GM18873 (cell line): ENCODE measurements around the gene HOMER1.

Source experiments
- ATAC-seq: cut with Tn5 transposase; IDR thresholded peaks from one replicate; pipeline ENCODE4 v1.9.1; 2021; ENCODE audit warnings: mild to moderate bottlenecking, moderate library complexity, moderate number of reproducible peaks; ENCODE audit not compliant: unreplicated experiment, low FRiP score

The HOMER1 gene, protein sequence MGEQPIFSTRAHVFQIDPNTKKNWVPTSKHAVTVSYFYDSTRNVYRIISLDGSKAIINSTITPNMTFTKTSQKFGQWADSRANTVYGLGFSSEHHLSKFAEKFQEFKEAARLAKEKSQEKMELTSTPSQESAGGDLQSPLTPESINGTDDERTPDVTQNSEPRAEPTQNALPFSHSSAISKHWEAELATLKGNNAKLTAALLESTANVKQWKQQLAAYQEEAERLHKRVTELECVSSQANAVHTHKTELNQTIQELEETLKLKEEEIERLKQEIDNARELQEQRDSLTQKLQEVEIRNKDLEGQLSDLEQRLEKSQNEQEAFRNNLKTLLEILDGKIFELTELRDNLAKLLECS

DNA sequence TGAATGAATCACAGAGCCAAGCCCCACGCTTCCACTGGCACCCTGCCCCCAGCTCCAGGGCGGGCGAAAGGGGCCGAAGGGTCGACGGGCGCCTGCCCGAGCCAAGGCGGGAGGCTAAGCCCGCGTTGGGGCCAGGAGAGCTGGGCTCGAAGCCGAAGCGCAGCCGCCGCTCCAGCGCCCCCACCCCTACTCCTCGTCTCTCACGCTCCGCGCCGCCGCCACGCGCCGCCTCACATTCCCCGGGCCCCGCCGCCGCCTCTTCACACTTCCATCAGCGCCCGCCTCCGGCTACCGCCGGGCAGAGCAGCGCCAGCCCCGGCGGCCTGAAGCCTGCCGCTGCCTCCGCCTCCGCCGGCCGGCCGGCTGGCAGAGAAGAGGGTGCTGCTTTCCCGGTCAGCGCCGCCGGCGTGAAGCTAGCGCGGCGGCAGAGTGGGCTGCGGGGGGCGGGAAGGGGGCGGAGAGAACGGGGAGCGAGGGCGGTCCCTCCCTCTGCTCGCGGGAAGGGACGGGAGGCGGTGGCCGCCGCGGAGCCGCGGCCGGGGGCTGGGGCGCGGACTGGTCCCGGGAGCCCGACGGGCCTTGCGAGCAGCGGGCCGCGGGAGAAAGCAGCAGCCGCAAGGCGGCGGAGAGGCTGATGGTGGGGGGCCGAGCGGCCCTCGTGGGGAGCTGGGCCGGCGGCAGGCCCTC, at the start of gene HOMER1:
HOMER1 (minus strand) TSS at position 431 of the 687 bp plus-strand sequence. CDS start 1,360 bp downstream, outside the sequence.
- peak; percentile 32 for ATAC-seq

DNA sequence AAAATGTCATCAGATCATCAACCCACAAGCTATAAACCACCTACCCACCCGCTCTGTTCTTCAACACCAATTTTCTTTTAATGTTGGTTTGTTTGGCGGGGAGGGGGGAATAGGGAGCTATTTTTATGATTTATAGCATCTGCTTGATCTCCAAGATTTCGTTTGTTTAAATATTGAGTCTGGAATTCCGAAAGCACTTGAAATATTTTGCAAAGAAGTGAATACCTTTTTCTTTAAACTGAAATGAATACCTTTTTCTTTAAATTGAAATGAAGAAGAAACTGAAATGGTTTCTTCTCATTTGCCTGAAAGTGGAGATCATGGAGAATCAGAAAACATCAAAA, 49.3 kb upstream of the HOMER1 start:
- no peak for ATAC-seq

DNA sequence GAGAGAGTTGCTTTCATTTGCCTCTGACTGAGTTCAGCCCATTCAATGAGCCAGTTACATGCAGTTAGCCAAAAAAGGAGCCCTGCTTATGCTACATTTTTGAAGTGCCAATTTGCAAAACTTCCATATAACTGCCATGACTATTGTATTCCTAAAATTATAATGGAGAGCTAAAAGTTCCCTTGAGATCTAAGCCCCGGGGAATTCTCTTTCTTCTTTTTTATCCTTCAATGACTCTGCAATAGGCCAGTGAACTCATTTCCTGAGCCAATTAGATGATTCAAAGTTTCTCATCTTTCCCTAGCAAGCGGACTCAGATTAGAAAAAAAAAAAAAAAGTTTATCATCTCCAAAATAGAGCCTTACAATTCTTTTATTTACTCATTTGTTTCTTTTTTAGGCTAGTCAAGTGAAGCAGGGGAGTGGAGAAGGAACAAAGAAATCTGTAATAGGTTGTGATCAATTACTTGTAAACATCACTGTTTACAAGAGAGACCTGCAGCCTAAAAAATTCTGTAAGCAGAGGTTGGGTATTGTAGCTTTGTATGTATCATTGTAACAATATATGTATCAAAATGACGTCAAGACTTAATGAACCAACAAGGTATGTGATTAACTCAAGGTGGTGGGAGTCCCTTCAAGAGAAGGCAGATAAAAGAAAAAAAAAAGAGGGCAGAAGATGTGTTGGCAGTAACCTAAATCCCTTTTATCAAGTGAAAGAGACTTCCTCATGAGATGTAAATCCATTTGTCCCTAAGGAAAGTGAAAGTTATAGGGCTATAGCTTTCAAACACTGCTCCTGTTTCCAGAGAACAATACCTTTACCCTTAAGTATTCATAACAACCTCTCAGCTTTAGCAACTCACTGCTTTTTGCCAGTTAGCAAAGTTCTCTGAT, 48.7 kb upstream of the HOMER1 start:
- ATAC-seq = no peak

DNA sequence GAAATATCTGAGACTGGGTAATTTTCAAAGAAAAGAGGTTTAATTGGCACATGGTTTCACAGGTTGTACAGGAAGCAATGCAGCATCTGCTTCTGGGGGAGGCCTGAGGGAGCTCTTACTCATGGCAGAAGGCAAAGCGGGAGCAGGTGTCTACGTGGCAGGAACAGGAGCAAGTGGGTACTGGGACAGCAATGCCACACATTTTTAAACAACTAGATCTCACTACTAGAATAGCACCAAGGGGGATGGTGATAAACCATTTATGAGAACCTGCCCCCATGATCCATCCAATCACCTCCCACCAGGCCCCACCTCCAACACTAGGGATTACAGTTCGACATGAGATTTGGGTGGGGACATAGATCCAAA, 47.6 kb upstream of the HOMER1 start:
- ATAC-seq = peak; percentile 24

DNA sequence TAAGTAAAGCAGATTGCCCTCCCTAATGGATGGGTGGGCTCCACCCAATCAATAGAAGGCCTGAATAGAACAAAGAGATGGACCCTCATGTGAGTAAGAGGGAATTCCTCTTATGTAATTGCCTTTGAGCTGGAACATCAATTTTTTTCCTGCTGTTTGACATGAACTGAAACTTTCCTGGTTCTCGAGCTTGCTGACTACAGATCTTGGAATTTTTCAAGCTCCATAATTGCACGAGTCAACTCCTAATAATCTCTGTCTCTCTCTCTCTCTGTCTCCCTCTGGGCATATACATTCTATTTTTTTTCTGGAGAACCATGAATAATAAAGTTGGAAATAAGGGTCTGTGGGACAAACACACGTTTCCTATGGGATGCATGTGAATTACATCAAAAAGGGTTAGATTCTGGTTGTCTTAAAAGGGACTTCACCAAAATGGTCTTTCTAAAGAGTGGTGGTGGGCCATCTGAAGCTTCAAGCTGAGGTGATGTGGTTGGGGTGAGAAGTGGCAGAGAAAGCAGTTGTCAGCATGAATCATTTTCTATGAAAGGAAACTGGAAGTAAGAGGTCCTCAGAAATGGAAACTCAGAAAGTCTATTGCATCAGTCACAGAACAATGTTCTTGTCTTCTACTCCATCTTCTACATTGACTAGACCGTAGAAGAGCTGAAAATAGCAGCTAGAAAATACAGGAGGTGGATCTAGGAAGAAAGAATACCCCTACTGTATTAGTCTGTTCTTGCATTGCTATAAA, 47.0 kb upstream of the HOMER1 start:
- ATAC-seq = peak; percentile 67

DNA sequence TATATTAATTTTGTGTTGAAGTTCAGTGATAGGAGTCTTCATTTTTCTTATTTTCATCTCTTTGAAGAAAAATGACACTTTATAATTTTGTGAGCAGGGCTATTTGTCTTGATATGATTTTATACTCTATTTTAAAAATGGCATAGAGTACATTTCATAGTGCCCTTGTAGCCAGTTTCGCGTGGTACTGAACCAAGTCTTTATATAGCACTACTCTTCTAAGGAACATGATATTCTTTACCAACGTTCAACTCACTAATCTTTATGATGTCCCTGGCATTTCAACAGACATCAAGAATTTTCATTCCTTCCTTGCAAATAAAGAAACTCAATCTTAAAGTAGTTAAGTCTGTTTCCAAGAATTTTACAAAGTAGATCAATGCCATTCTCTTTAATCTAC, 41.5 kb upstream of the HOMER1 start:
- no peak for ATAC-seq

DNA sequence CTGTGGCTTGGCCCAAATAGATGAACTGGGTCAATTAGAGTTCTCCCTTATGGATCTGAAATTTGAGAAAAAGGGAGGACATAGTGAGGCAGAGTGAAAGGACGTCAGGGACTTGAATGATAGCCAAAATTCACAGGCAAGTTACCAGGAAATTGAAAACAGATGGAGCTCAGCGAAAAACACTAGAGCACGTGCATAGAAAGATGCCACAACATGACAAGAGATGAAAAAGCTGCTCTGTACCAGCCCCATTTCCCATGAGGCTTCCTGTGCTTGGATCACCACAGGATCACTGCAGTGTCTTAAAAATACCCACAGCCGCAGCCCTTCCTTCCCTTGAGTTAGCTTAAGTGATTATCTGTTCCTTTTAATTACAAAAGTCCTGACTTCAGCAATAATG, 39.0 kb upstream of the HOMER1 start:
- ATAC-seq = no peak

DNA sequence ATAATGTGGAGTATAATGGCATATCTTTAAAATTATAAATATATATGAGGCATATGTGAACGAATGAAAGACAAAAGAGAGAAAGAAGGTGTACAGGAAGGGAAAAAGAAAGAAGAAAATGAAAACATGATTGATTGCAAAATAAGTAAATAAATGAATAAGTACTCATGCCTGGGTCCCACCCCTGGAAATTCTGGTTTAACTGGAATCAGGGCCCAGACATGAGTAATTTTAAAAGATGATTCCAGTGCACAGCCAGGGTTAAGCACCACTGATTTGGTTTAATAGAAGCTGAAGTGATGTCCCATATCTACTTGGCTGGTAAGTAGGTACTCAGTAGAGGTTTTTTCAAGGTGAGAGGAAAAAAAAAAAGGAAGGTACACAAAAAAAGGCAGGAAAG, 34.0 kb upstream of the HOMER1 start:
- no peak for ATAC-seq

DNA sequence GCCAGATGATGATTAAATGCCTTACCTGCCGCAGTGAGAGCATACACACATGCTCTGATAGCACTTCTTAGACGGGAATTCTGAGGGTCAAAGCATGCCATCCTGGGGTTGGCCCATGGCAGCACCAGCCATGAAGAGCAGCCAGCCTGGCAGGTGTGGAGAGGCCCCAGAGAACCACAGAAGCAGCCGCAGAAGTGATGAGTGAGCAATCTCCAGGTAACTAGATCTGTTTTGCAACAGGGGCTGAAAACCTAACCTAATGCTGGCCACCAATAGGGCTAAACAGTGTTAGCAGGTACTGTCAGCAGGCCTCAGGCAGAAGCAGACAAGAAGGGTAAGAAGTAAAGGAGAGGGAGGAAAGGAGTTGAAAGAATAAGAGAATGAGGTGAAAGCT, 33.5 kb upstream of the HOMER1 start:
- no peak for ATAC-seq

DNA sequence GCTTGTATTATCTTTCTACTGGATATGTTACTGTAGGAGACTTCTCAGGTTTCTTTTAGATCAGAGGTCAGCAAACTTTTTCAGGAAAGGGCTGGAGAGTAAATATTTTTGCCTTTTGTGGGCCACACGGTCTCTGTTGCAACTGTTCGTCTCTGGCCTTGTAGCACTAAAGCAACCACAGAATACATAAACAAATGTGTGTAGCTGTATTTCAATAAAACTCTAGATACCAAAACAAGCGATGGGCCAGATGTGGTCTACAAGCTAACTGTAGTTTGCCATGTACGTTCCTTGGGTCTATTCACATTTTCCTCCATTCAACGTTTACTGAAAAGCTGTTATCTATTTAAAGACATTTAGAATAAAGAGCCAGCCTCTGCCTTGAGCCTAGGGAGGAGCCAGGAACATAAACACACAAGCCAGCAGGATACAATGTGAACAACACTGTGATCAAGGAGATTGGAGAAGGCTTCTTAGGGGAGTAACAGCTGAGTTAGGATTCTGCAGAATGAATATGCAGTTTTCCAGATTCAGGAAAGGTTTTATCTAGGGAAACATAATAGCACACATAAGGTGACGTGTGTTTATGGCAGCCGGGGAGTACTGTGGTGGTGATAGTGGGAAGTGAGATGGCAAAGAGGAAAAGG, 33.0 kb upstream of the HOMER1 start:
- ATAC-seq = no peak

DNA sequence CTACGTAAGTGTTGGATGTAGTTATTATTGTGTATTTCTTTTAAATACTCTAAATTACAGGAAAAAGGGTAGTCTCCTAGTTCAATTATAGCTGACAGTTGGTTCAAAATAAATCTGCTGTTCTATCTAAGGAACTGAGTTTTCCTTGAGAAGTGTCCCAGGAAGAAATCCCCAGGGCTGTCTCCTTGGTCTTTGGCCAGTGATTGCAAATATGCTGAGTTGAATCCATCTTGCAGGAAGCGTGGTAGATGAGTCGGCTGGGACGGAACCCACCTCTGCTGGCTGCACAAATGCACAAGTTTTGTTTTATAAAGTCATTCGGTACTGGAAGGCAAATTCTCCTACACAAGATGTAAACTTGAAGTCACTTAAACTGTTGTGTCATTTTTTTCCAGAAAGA, 30.2 kb upstream of the HOMER1 start:
- no peak for ATAC-seq

DNA sequence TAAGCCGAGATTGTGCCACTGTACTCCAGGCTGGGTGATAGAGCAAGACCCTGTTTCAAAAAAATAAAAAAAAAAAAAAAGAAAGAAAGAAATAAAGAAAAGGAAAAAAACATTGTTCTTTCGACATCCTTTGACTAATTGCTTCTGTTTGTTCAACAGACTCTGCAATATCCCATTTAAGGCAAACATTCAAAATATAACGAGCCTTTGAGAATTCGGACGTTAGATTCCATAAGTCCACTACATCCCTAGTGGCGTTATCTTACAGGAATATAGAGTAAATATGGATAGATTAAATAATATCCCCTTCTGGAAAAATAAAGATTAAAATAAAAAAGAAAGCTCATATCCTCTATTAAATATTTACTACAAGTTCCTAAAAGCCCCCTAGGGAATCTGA, 27.0 kb upstream of the HOMER1 start:
- ATAC-seq = no peak

DNA sequence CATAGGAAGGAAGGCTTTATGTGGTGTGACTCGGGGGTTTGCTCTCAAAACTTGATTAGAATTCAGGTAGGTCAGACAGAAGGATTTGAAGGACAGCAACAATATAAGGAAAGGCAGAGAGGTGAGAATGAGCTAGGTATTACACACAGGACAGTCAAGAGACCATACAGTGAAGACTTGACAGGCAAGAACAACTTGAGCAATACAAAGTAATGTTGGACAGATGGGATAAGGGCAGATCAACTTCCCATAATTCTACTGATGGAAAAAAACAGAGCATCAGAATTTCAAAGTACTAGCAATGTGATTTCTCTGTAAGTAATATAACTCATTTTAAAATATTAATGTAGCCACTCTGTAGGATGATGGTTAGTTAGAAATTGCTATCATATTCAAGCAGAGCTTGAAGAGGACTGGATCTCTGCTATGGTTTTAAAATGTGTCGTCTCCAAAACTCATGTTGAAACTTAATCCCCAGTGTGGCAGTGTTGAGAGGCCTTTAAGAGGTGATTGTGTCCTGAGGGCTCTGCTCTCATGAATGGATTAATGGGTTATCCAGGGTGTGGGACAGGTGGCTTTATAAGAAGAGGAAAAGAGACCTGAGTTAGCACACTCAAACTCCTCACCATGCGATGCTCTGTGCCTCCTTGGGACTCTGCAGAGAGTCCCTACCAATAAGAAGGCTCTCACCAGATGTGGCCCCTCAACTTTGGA, 22.4 kb upstream of the HOMER1 start:
- ATAC-seq = no peak

DNA sequence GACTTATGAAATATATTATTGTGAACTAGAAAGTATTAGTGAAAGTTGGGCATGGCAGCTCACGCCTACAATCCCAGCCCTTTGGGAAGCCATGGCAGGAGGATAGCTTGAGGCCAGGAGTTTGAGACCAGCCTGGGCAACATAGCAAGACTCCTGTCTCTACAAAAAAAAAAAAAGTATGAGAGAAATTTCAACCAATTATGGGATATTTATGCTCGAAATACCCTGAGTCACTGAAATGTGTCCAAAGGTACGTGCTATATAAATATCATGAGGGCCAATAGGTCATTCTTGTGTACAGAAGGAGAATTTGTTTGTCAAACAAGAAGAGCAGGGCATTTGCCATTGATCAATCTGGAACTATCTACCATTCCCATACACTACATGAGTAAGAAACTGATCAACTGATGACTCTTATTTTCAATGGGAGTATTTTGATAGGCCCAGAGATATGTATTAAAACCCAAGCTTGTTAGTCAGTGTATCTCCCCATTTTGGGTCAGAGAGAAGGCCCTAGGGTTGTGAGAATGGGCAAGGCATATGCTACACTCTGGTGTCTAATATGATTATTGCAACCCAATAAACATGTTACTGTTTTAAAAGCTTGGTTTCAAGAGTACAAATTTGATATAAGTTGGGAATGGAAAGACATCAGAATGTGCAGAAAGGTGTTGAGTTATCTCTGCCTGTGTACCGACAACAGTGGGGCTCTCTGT, 21.7 kb upstream of the HOMER1 start:
- no peak for ATAC-seq

DNA sequence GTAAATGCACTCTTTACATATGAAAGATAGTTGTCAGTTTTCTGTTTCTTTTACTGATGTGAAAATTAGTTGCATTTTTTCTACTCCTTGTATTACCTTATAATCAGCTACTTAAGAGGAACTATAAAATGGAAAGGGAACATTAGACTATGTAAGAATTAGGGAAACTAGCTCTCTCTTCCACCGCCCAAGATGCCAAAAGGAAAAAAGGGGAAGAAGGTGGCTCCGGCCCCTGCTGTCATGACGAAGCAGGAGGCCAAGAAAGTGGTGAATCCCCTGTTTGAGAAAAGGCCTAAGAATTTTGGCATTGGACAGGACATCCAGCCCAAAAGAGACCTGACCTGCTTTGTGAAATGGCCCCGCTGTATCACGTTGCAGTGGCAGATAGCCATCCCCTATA, 15.2 kb upstream of the HOMER1 start:
- ATAC-seq = no peak

DNA sequence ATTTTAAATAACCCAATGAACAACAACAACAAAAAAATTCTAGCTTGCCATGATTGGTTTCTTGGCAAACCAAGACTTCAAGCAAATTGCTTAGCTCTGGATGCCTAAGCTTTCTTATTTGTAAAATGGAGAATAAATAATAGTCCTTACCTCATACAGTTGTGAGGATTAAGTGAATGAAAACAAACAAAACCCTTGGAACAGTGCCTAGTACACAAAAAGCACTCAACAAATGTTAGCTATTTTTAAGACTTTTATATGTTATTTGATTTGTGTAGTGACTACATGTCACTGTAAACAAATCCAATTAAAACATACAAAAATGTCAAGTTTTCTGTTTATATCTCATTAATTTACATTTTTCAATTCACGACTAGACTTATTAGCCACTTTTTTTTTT, 13.5 kb upstream of the HOMER1 start:
- ATAC-seq = no peak

DNA sequence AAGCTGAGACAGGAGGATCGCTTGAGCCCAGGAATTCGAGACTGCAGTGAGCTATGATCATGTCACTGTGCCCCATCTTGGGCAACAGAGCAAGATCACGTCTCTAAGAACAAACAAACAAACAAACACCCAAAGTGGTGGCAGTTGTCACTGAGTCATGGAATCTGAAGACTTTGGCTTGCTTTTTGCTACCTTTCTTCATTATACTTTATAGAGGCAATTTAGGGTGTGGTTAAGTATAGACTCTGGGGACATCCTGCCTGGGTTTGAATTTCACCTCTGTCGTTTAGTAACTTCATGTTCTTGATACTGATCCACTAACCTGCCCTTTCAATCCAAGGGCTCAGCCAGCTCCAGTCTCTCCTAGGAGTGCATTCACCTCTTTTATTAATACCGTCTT, 13.0 kb upstream of the HOMER1 start:
- ATAC-seq = no peak

DNA sequence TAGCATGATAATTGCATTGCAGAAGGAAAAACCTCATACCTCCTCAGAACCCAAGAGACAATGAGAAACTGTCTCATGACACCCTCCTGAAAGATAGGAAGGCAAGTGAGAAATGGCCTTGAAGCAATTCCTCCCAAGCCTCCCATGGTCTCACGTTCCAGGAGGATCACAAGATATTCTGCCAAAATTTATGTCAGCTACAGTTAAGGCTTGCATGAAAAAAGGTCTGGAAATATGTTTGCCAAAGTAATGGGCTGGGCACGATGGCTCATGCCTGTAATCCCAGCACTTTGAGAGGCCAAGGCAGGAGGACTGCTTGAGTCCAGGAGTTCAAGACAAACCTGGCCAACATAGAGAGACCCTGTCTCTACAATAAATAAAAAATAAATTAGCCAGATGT, 12.6 kb upstream of the HOMER1 start:
- no peak for ATAC-seq

DNA sequence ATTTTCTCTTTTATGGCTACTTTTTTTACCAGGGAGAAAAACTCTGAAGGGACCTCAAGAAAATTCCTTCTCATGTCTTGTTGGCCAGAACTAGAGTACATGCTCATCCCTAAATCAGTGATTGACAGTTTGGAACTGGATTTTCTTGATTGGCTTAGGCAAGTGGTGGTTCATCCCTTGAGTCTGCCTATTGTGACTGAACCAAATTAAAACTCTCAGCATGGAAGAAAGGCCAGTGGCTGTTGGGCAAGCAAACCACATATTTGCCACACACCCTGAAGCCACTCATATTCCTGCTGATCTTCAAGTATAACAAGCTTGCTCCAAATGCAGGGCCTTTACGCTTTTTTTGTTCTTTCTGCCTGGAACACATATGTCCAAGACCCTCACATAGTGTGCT, 7.2 kb upstream of the HOMER1 start:
- no peak for ATAC-seq
